Medulla oblongata (tissue), 1 donor: Measurements from ENCODE around the gene PLEKHN1.
"Not testable (repeated sequence)": the region's sequence is repeated elsewhere in the genome, so short reads cannot be mapped to it uniquely, and the experiment has no call there.

Experiments
- DNase-seq: peaks from one replicate; pipeline ENCODE4 v3.0.0-alpha.2; 2015; ENCODE audit errors: extremely low spot score

PLEKHN1 gene

GRCh38 chr1:975896-976683, 9.8 kb downstream of the PLEKHN1 start:
- DNase-seq = no peak

- not testable (repeated sequence) for DNase-seq
These were observed 10.5 kb downstream of the PLEKHN1 start for GRCh38 chr1:976791-977190.

GRCh38 chr1:978069-978834, 12.0 kb downstream of the PLEKHN1 start:
- DNase-seq = no peak

- no peak for DNase-seq
These were observed 12.8 kb downstream of the PLEKHN1 start for GRCh38 chr1:978835-979743.

- DNase-seq = no peak
These were observed 13.4 kb downstream of the PLEKHN1 start for GRCh38 chr1:979744-980072.

GRCh38 chr1:980137-980571, 13.9 kb downstream of the PLEKHN1 start:
- DNase-seq = no peak

GRCh38 chr1:980602-981395, 14.5 kb downstream of the PLEKHN1 start:
- DNase-seq = no peak

- no peak for DNase-seq
These were observed 15.2 kb downstream of the PLEKHN1 start for GRCh38 chr1:981491-981954.

GRCh38 chr1:981955-982558, 15.8 kb downstream of the PLEKHN1 start, which contains the start of gene PERM1:
TSS of gene PERM1 (minus strand) at chr1:982093. CDS start at chr1:981029, 1,064 bp downstream.
- no peak for DNase-seq

GRCh38 chr1:982765-983436, 16.6 kb downstream of the PLEKHN1 start:
- DNase-seq = no peak

- DNase-seq = no peak
These were observed 17.7 kb downstream of the PLEKHN1 start for GRCh38 chr1:983798-984475.

- no peak for DNase-seq
These were observed 18.2 kb downstream of the PLEKHN1 start for GRCh38 chr1:984476-984814.

GRCh38 chr1:985126-985525, 18.8 kb downstream of the PLEKHN1 start:
- DNase-seq = no peak

GRCh38 chr1:988061-988460, 21.8 kb downstream of the PLEKHN1 start:
- not testable (repeated sequence) for DNase-seq

GRCh38 chr1:991275-991674, 25.0 kb downstream of the PLEKHN1 start:
- DNase-seq = not testable (repeated sequence)

- DNase-seq = no peak
These were observed 25.6 kb downstream of the PLEKHN1 start for GRCh38 chr1:991895-992294.

GRCh38 chr1:992362-992761, 26.1 kb downstream of the PLEKHN1 start:
- no peak for DNase-seq

- no peak for DNase-seq
These were observed 27.2 kb downstream of the PLEKHN1 start for GRCh38 chr1:993379-993995.

GRCh38 chr1:994546-994945, 28.3 kb downstream of the PLEKHN1 start:
- not testable (repeated sequence) for DNase-seq
